GM18502 (cell line): ENCODE results near the gene DIO3.

Experiments used
- ATAC-seq: cut with Tn5 transposase; IDR thresholded peaks from one replicate; pipeline ENCODE4 v1.9.1; 2021; ENCODE audit warnings: mild to moderate bottlenecking; ENCODE audit not compliant: unreplicated experiment, poor library complexity

DIO3 gene

DNA sequence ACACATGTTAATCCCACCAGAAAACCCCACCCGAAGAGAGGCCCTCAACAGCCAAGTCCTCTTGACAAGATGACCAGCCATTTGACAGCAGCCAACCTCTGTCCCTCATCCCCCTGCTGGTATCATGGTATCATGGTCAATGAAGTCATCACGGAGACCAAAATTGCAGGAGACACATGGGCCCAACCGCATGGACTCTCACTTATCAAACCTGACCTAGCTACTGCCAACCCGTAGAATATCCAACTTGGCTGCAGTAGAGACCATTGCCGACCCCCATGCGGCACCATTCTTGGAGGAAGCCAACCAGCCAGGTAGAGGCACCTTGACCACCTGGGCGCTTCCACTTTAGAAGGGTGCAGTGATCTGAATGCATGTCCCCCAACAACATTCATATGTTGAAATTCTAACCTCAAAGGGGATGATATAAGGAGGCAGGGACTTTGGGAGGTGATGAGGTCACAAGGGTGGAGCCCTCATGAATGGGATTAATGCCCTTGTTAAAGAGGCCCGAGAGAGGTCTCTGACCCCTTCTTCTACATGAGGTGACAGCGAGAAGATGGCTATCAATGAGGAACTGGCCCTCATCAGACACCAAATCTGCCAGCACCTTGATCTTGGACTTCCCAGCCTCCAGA lies 33.3 kb downstream of the DIO3 start:
- ATAC-seq: no peak

DNA sequence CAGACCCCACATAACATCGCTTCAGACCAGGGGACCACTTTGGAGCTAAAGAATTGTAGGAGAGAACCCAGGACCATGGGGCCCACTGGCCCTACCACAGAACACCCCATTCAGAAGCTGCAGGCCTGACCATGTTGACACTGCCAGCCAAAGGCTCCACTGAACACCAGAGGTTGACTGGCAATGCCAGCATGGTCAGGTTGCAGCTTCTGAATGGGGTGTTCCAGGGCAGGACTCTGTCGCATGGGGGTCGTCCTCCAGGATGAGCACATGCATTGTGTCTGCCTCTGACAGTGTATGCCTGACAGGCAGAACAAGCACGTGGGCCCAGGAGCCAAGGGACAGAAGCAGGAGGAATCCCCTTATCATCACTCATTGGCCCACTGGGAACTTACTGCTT lies 34.1 kb downstream of the DIO3 start:
- no peak for ATAC-seq

DNA sequence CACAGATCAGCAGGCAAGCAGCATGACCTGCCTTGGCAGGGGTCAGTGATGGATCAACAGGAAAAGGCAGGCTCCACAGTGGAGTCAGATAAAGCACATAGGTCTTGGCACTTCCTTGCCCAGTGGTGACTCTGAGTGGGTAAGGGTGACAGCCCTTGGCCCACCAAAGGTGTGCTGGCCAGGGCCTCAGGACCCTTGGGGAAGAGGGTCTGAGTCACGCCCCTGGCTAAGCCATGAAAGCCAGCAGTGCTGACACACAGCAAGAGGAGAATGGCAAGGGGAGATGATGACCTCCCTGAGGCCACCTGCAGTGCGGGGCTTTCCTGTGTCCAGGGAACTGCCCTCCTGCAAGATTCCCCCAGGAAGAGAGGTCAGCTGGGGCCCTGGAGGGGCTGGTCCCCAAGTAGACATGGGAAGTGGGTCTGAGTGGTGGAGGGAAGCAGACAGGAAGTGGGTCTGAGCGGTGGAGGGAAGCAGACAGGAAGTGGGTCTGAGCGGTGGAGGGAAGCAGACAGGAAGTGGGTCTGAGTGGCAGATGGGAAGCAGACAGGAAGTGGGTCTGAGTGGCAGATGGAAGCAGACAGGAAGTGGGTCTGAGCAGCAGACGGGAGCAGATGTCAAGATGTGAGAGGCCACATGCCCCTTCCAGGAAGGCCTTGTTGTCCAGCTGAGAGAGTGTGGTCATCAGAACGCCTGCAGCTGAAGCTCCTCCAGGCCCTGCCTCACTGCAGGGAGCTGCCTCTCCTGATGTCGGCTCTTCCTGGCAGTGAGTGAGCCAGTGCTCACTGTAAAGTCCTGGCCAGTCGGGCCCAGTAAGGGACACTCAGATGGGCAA lies 34.8 kb downstream of the DIO3 start:
- ATAC-seq: no peak

DNA sequence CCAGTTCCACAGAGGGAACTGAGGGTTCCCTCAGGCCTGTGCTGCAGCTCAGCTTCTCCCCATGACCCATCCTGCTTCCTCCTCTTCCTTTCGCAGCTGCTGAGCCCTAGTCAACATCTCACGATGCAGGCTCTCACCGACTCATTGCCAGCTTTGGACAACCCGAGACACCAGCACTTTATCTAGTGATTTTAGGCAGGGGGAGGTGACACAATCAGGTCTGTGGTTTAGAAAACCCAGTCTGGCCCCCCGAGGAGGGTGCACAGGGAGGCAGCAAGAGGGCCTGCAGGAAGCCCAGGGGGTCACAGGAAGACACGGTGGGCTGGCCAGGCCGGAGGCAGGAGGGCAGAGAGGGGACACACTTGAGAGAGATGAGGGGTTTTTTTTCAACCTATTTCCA lies 35.4 kb downstream of the DIO3 start:
- no peak for ATAC-seq

DNA sequence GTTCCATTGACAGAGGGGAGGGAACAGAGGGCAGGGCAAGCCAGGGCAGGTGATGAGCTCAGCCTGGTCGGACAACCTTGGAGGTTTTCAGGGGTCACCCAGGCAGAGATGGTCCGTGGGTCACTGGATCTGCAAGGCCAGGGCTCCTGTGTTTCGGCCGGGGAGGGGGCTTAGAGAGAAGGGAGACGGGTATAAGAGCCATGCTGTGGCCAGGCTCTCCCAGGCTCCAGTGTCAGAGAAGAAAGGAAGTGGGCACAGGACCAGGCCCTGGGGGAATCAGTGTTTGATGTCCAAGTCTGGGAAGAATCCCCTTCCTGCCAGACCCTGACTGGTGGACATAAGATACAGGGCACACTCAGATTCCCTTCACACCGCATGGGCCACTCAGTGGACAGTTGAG lies 36.9 kb downstream of the DIO3 start:
- no peak for ATAC-seq

DNA sequence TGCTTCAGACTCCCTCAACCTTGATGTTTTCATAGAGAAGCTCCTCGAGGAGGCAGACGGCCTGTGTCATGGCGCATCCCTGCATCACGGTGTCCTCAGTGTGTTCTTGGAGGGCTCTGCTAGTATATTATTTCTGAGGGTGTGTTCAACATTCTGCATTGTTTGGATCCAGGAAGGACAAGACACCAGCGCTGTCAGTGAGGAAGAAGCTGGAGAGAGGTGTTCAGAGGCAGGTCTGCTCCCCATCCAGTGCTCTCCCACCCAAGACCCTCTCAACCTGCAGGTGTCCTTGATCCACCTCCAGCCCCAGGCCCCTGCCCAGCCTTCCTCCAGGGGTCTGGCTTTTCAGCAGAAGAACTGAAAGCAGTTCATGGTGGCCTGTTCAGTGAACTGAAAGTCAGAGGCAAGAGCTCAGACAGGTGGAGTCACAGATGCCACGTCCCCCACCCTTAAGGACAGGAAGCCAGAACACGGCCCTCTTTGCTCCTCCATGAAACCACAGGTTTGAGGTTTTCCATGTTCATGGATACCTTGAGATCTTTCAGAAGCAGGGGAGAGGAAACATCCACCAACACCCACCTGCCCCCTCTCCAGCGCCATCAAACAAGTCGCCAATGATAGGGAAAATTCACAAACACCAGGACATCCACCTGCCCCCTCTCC lies 37.4 kb downstream of the DIO3 start:
- ATAC-seq: no peak

DNA sequence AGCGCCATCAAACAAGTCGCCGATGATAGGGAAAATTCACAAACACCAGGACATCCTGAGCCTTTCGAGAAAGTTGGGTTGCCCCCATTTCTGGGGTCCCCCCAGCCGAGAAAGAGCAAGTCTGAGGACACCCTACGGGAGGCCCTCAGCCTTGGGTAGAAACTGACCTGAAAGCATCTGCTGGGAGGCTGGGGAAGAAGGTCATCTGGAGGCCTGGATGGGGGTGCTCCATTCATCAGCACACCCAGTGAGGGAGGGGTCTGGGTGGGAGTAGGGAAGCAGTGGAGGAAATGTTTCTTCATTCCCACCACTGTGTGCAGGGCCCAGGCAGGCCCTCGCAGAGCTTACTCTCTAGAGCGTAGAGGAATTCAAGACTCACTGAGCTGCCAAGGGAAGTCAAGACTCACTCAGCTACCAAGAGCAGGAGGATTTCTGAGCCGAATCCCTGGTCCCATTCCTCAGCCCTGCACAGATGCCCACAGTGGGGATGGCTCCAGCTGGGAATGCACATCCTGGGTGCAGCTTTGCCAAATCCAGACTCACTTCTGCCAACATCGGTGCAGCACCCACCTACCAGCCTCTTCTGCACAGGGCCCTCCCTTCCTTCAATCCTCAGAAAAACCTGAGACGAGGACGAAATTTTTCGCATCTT lies 38.1 kb downstream of the DIO3 start:
- no peak for ATAC-seq

DNA sequence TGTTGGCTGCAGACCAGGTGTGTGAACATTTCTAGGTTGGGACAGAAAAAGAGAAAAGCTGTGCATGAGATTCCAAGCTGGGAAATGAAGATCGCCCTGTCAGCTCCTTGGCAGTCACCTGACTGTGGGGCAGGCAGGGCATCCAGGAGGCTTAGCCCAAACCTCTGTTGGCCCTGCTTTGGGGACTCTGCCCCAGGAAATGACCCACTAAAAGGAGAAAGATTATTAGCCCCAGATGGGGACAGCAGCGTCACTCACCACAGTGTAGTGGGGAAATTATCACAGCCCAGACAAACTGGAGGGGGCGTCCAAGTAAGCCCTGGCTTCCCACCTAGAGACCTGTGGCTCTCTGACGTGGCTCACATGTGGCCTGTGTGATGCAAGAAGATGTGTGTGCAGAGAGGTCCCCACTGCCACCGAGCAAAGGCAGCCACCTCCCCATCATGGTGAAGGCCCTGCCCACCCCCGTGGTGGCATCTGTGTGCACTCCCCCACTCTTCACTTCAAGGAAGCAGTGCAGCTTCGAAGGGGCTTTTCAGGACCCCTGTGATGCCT lies 39.1 kb downstream of the DIO3 start:
- no peak for ATAC-seq

DNA sequence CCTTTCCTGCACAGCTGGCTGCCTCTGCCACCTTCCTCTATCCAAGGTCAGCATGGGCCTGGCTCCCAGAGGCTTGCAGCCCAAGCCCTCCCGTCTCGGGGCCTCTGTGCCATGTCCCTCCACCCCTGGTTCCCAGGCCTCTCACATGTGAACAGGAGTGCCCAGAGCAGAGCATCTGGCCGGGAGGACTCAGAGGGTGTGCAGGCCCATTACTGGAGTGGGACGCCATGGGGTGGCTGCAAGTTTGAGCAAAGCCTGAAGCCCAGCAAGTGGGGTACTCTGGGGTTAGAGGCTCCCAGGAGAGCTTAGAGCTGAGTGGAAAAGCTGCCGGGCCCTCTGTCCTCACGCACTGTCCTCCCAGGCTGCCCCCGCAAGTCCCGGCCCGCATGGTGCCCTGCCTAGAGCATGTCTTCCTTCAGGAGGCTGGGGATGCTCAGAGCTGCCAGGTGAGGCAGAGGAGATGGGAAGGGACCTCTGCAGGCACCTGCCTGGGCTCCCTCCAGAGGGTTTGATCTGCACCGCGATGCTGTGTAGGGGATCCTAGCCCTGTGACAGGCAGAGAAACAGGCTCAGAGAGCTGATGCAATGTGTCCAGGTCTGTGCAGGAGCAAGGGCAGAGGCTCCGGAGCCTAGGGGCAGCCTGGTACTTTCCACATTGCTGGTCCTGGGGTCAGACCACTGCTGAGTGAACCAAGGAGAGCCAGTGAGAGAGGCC lies 39.8 kb downstream of the DIO3 start:
- no peak for ATAC-seq

DNA sequence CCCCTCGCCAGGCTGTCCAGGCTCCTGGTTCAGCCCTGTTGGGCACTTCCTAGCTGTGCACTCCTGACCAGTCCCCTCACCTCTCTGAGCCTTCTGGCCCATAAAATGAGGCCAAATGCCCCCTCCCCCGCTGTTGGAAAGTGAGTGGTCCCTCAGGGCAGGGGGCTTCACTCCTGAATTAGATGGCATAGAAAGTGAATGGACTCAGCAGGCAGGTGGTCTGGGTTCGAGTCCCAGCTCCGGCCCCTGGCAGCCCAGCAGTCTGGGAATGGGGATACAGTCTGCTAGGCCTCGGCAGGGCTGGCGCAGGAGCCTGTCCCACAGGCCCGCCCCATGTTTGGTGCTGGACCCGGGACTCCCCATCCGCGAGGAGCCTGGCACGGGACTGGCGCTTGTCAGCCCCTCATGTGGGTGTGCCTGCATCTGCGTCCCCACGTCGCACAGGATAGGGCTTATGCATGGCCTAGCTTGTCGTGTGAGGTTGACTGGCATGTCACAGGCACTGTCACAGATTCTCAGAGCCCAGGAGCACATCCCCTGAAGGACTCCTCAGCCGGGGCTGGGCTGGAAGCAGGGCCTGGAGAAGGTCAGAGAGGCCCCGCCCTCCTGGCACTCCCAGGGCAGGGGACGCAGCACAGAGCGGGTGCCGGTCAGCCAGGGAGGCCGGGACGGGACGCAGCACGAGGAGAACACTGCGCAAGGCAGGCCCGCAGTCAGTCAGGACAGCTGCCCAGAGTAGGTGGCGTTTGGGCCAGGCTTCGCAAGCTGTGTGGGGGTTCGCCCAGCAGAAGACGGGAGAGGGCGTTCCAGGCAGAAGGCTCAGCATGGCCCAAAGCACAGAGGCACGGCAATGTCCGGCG lies 40.5 kb downstream of the DIO3 start:
- no peak for ATAC-seq

DNA sequence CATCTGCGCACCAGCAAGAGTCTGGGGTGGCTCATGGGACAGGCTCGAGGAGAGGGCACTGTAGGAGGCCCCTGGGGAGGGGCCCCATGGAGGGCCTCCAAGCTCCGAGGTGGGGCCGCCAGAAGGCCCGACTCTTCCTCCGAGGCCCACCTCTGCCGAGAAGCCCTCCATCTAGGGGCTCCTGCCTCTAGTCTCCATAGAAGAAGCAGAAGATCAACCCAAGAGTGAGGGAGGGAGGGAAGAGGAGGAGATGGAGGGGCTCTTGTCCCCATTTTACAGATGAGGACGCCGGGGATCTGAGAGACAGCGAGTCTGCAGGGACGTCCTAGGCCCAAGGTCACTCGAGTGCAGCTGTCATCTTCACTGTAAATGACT lies 41.2 kb downstream of the DIO3 start:
- ATAC-seq: no peak

DNA sequence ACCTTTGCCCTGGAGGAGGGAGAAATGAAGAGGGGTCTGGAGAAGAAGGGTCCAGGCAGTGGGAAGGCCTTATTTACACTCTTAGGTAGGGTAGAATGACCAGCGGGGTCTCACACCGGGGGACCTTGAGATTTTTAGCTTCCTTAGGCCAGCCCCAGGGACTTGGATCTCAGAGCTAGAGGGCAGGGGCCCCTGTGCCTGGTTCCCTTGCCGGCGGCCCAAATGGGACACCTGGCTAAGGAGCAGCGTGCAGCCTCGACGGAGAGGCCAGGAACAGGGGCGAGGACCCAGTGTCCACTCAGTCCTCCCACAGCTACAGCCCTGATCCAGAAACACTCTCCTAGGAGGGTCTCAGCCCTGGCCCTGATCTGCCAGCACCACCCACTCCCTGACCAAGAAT lies 41.8 kb downstream of the DIO3 start:
- no peak for ATAC-seq

DNA sequence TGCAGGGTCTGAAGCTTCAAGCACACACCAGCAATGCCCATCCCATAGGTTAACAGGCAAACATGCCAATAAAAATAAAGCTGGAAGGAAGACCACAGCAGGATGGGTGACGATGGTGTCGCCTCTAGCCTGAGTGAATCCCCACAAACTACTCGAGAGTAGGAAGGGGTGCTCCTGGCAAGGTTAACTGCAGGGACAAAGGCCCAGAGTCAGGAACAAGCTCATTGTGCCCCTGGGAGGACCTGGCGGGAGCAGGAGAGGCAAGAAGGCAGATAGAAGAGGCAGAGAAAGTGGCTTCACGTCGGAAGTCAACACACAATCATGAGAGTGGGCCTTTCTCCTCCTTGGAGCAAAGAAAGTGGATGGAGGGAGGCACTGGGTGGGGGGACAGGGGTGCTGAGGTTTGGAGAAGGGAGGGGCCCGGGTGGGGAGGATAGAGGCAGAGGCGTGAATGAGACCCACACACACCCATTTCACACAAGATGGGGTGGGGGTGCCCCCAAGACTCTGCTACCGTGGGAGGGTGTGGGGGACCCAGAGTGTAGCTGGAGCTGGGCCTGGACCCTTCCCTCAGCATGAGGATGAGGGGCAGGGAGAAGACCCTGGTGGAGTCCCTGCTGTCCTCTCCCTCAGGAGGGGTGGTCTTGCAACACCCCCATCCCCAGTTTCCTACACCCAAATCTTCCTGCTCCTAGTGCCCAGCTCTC lies 43.1 kb downstream of the DIO3 start:
- no peak for ATAC-seq

DNA sequence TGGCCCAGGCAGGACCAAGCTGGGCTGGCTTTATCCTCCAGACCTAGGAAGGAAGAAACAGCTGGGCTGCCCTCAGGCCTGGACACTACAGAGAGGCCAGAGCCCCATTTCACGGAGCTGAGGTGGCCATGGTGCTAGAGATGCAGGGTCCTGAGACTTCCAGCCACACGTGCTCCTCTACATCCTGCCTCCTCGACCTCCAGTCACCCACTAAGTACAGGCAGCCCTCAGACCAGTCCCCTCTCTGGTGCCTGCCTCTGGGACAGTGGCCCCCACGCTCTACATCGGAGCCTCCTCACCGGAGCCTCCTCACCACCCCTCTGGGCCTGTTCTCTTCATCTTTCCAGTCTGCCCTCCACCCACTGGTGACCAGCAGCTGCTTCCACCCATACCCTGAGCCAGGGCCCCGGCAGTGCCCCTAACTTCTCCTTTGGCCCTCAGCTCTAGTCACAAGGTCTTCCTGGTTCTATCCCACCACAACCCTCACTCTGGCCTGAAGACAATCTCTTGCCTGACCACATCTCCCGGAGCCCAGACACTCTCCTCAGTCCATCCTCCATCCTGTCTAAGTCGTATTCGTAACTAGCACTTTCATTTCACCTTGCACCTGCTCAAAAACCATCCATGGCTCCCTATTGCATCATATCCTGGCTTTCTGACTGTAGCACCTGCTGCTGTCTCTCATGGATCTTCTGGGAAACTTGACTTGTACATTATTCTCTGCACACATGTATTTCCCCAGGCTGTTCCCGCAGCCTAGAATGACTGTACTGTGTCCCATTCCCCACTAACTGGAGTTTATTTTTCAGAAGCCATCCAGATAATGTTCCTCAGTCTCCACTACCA lies 43.9 kb downstream of the DIO3 start:
- ATAC-seq: no peak

DNA sequence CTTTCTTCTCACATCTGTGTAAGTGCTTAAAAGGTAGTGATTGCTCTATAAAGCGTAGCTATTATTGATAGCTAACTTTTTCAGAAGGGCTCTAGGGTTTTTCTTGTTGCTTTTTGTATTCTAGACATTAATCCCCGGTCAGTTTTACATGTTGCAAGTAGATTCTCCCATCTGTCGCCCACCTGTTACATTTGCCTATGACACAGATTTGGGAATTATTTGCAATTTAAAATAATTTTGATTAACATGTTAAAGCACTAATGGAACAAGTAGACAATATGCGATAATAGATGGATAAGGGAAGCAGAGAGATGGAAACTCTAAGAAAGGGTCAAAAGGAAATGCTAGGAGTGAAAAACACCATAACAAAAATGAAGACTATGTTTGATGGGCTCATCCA lies 44.5 kb downstream of the DIO3 start:
- ATAC-seq: no peak
